Tibial nerve (tissue), 4 donors: ENCODE results near the gene VPS26C.

Source experiments
- CTCF ChIP-seq, 5 experiments: fragments of 200-600 bp in 3 of 5; fragments of 450-650 bp in 2 of 5; sonication (generic) in 3 of 5; IDR thresholded peaks; one replicate each; pipeline ENCODE4 v1.5.1; 2016 to 2019; ENCODE audit warnings: antibody characterized with exemption in 5 of 5, mild to moderate bottlenecking in 3 of 5, moderate library complexity in 2 of 5
- EP300 ChIP-seq, 2 donors: sonication (generic); formaldehyde crosslinking; IDR thresholded peaks; one replicate each; pipeline ENCODE4 v1.6.1; 2017; ENCODE audit warnings: antibody characterized with exemption in 2 of 2, mild to moderate bottlenecking in 1 of 2

- no peak for TF ChIP-seq CTCF (IDR thresholded peaks at IDR 0.05)
- TF ChIP-seq EP300 (IDR thresholded peaks at IDR 0.05) = no peak
These were observed 70.3 kb downstream of the VPS26C start for GRCh38 chr21:37196847-37197246.
